ENCODE data around the gene RSRC1.

The RSRC1 gene

DNA sequence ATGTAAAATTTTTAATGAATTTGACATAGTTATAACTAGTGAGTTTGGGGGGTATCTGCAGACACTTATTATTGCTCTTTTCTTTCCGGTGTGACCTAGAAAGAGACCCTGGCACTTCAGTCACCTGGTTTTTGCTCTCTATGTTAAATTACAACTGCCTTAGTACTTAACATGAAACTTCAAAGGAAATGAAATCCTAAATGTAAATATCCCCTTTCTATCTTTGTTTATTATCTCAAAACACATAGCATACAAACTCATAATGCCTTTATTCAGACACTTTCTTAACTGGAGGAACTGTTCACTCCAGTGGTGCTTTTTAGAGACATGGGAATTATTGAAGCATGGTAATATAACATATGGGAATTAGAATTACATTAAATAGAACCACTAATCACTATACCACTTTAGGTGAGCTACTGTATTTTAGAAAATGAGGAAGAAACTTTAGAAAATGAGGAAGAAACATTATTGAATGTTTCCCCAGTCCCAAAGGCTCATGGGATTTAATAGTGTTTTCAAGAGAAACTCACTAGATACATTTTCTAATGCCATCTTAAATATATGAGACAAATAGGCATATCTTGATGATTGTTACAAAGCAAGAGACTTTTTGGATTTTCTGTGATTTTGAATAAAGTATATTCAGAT, 341.6 kb downstream of the RSRC1 start:
- H3K27me3 ChIP-seq (ENCODE audit: insufficient read depth, low read length), result no peaks in the 10 kb centered on the region
- no peak overlapping the region for H3K27ac ChIP-seq (ENCODE audit: low read depth, low read length)
- H3K4me1 ChIP-seq (ENCODE audit: insufficient read depth, low read length), result no peaks in the 10 kb centered on the region
- no peak overlapping the region for H3K4me3 ChIP-seq (ENCODE audit: low read length)
- H3K36me3 ChIP-seq (ENCODE audit: insufficient read depth, low read length), result no peaks in the 10 kb centered on the region
- 94% methylated on average over 1 of the region's 1 CpG for WGBS
- no peak overlapping the region for H3K9ac ChIP-seq (ENCODE audit: low read depth, low read length)
- H3K9me3 ChIP-seq (ENCODE audit: insufficient read depth, low read depth, low read length), result no peaks in the 10 kb centered on the region

DNA sequence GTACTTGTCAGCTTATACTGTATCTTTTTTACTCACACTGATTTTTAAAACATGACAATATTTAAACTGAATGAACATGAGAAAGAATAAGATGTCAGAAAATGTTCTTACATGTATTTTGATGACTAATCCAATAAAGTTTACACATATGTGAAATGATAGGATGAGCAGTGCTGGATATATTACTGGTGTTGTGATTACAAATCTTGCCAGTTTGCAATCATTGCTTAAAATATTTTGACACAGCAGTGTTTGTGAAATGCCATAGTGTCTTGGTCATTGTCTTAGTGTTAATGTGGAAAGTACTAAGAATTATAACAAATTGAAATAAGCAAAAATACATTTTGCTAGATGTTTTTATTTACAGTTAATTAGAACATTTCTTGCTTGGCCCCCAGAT, 342.4 kb downstream of the RSRC1 start:
- H3K27me3 ChIP-seq (ENCODE audit: insufficient read depth, low read length), result no peaks in the 10 kb centered on the region
- H3K27ac ChIP-seq (ENCODE audit: low read depth, low read length), result no peak overlapping the region
- no peaks in the 10 kb centered on the region for H3K36me3 ChIP-seq (ENCODE audit: insufficient read depth, low read length)
- no peaks in the 10 kb centered on the region for H3K4me1 ChIP-seq (ENCODE audit: insufficient read depth, low read length)
- no peak overlapping the region for H3K4me3 ChIP-seq (ENCODE audit: low read length)
- no peaks in the 10 kb centered on the region for H3K9me3 ChIP-seq (ENCODE audit: insufficient read depth, low read depth, low read length)
- H3K9ac ChIP-seq (ENCODE audit: low read depth, low read length), result no peak overlapping the region

DNA sequence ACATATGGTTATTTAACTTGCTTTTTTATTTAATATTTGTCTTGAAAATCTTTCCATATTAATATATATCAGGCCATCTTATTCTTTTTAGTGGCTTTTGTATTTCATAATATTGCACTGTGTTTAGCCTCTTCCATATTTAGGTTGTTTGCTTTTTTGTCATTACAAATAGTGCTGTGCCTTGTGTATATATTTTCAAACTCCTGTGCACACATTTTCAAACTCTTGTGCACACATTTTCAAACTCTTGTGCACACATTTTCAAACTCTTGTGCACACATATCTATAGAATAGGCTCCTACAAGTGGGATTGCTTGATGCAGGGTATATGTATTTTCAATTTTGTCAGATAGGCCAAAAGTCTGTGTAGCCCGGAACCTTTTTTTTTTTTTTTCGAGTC, 343.1 kb downstream of the RSRC1 start:
- Histone ChIP-seq H3K27me3 (ENCODE audit: insufficient read depth, low read length) (no peaks in the 10 kb centered on the region), H3K27ac (ENCODE audit: low read depth, low read length) (no peak overlapping the region), H3K4me3 (ENCODE audit: low read length) (no peak overlapping the region), H3K9me3 (ENCODE audit: insufficient read depth, low read depth, low read length) (no peaks in the 10 kb centered on the region), H3K36me3 (ENCODE audit: insufficient read depth, low read length) (no peaks in the 10 kb centered on the region), H3K4me1 (ENCODE audit: insufficient read depth, low read length) (no peaks in the 10 kb centered on the region), H3K9ac (ENCODE audit: low read depth, low read length) (no peak overlapping the region)
- 91% methylated on average over 2 of the region's 2 CpGs for WGBS

DNA sequence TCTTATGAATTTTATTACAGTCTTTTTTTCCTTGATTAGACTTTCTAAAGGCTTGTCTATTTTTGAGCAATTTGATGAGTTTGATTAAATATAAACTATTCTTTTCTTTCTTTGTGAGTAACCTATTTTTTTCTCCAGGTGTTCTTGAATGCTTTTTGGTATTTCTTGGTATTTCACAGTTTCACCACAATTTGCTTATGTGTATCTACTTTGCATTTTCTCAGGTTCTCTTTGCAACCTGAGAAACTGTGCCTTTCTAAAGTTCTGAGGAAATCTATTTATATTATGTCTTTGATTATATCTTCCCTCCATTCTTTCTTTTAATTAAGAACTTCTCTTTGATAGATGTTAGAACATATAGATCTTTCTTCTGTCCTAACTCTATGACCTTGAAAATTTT, 344.0 kb downstream of the RSRC1 start:
- H3K4me1 ChIP-seq (ENCODE audit: insufficient read depth, low read length), result no peaks in the 10 kb centered on the region
- no peak overlapping the region for H3K9ac ChIP-seq (ENCODE audit: low read depth, low read length)
- H3K9me3 ChIP-seq (ENCODE audit: insufficient read depth, low read depth, low read length), result no peaks in the 10 kb centered on the region
- no peaks in the 10 kb centered on the region for H3K27me3 ChIP-seq (ENCODE audit: insufficient read depth, low read length)
- no peak overlapping the region for H3K4me3 ChIP-seq (ENCODE audit: low read length)
- H3K27ac ChIP-seq (ENCODE audit: low read depth, low read length), result no peak overlapping the region
- no peaks in the 10 kb centered on the region for H3K36me3 ChIP-seq (ENCODE audit: insufficient read depth, low read length)

DNA sequence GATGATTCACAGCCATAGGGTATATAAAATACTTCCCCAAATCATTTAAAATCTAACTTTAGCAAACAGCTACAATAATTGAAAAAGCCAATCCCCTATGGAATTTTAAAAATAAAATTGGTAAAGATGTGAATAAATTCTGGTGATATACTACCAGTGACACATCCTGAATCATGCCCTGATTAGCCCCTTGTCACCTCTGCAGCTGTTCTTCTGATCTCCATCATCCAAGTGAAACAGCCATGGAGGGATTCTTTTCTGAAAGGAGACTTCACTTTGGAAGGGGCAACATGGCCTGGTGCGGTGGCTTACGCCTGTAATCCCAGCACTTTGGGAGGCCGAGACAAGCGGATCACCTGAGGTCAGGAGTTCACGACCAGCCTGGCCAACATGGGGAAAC, 345.5 kb downstream of the RSRC1 start:
- H3K9ac ChIP-seq (ENCODE audit: low read depth, low read length), result no peak overlapping the region
- no peaks in the 10 kb centered on the region for H3K27me3 ChIP-seq (ENCODE audit: insufficient read depth, low read length)
- no peak overlapping the region for H3K4me3 ChIP-seq (ENCODE audit: low read length)
- H3K9me3 ChIP-seq (ENCODE audit: insufficient read depth, low read depth, low read length), result no peaks in the 10 kb centered on the region
- H3K27ac ChIP-seq (ENCODE audit: low read depth, low read length), result no peak overlapping the region
- WGBS, result 91% methylated on average over 5 of the region's 5 CpGs
- H3K36me3 ChIP-seq (ENCODE audit: insufficient read depth, low read length), result no peaks in the 10 kb centered on the region
- no peaks in the 10 kb centered on the region for H3K4me1 ChIP-seq (ENCODE audit: insufficient read depth, low read length)

DNA sequence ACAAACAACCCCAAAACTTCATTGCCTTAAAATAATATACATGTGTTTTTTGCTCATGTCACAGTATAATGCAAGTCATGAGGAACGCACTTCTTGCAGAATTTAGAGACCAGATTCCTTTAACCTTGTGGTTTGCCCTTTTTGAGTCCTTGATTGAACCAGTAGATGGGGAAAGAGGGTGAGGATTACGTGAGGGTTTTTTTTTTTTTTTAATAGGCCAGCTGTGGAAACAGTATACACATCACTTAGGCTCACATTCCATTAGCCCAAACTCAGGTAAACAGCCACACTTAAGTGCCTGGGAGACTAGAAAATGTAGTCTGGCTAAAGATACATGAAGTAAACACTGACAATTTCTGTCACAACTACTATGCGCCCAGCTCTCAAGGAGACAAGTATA, 346.2 kb downstream of the RSRC1 start:
- Histone ChIP-seq H3K27ac (ENCODE audit: low read depth, low read length) (no peak overlapping the region), H3K36me3 (ENCODE audit: insufficient read depth, low read length) (no peaks in the 10 kb centered on the region), H3K4me3 (ENCODE audit: low read length) (no peak overlapping the region), H3K9me3 (ENCODE audit: insufficient read depth, low read depth, low read length) (no peaks in the 10 kb centered on the region), H3K9ac (ENCODE audit: low read depth, low read length) (no peak overlapping the region), H3K4me1 (ENCODE audit: insufficient read depth, low read length) (no peaks in the 10 kb centered on the region), H3K27me3 (ENCODE audit: insufficient read depth, low read length) (no peaks in the 10 kb centered on the region)
- 97% methylated on average over 2 of the region's 3 CpGs for WGBS

GRCh38 chr3:158458464-158458863, 348.6 kb downstream of the RSRC1 start:
- H3K4me1 ChIP-seq (ENCODE audit: insufficient read depth, low read length), result no peaks in the 10 kb centered on the region
- H3K36me3 ChIP-seq (ENCODE audit: insufficient read depth, low read length), result no peaks in the 10 kb centered on the region
- H3K9ac ChIP-seq (ENCODE audit: low read depth, low read length), result no peak overlapping the region
- 91% methylated on average over 5 of the region's 5 CpGs for WGBS
- H3K4me3 ChIP-seq (ENCODE audit: low read length), result no peak overlapping the region
- no peaks in the 10 kb centered on the region for H3K9me3 ChIP-seq (ENCODE audit: insufficient read depth, low read depth, low read length)
- H3K27ac ChIP-seq (ENCODE audit: low read depth, low read length), result no peak overlapping the region
- H3K27me3 ChIP-seq (ENCODE audit: insufficient read depth, low read length), result no peaks in the 10 kb centered on the region

DNA sequence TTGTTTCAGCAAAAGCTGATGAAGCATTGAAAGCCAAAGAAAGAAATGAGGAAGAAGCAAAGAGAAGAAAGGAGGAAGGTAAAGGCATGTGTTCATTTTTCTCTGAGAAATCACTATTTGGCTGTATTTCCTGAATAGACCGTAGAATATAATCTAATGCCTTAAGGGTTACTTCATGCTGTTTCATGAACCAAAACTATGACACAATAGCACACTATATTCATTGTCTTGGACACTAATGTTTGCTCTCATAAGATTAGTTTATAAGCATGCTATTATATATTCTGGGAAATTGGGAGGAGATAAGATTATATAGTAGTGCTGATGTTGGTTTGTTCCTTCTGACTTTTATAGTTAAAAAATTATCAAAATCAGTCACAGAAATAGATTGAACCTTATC, 351.0 kb downstream of the RSRC1 start:
- WGBS, result 57% methylated on average over 1 of the region's 1 CpG
- Histone ChIP-seq H3K36me3 (ENCODE audit: insufficient read depth, low read length) (no peaks in the 10 kb centered on the region), H3K9me3 (ENCODE audit: insufficient read depth, low read depth, low read length) (no peaks in the 10 kb centered on the region), H3K4me3 (ENCODE audit: low read length) (no peak overlapping the region), H3K9ac (ENCODE audit: low read depth, low read length) (no peak overlapping the region), H3K4me1 (ENCODE audit: insufficient read depth, low read length) (no peaks in the 10 kb centered on the region), H3K27ac (ENCODE audit: low read depth, low read length) (no peak overlapping the region), H3K27me3 (ENCODE audit: insufficient read depth, low read length) (no peaks in the 10 kb centered on the region)

- H3K4me1 ChIP-seq (ENCODE audit: insufficient read depth, low read length), result no peaks in the 10 kb centered on the region
- H3K36me3 ChIP-seq (ENCODE audit: insufficient read depth, low read length), result no peaks in the 10 kb centered on the region
- H3K27me3 ChIP-seq (ENCODE audit: insufficient read depth, low read length), result no peaks in the 10 kb centered on the region
- H3K9me3 ChIP-seq (ENCODE audit: insufficient read depth, low read depth, low read length), result no peaks in the 10 kb centered on the region
- no peak overlapping the region for H3K9ac ChIP-seq (ENCODE audit: low read depth, low read length)
- H3K4me3 ChIP-seq (ENCODE audit: low read length), result no peak overlapping the region
- H3K27ac ChIP-seq (ENCODE audit: low read depth, low read length), result no peak overlapping the region
- 100% methylated on average over 3 of the region's 3 CpGs for WGBS
Measured at GRCh38 chr3:158463556-158463955, 353.7 kb downstream of the RSRC1 start.

GRCh38 chr3:158465074-158465473, 355.2 kb downstream of the RSRC1 start:
- Histone ChIP-seq H3K9me3 (ENCODE audit: insufficient read depth, low read depth, low read length) (no peaks in the 10 kb centered on the region), H3K4me3 (ENCODE audit: low read length) (no peak overlapping the region), H3K9ac (ENCODE audit: low read depth, low read length) (no peak overlapping the region), H3K27ac (ENCODE audit: low read depth, low read length) (no peak overlapping the region), H3K36me3 (ENCODE audit: insufficient read depth, low read length) (no peaks in the 10 kb centered on the region), H3K4me1 (ENCODE audit: insufficient read depth, low read length) (no peaks in the 10 kb centered on the region), H3K27me3 (ENCODE audit: insufficient read depth, low read length) (no peaks in the 10 kb centered on the region)
- 92% methylated on average over 3 of the region's 3 CpGs for WGBS

- Histone ChIP-seq H3K4me1 (ENCODE audit: insufficient read depth, low read length) (no peaks in the 10 kb centered on the region), H3K36me3 (ENCODE audit: insufficient read depth, low read length) (no peaks in the 10 kb centered on the region), H3K27ac (ENCODE audit: low read depth, low read length) (no peak overlapping the region), H3K4me3 (ENCODE audit: low read length) (no peak overlapping the region), H3K9me3 (ENCODE audit: insufficient read depth, low read depth, low read length) (no peaks in the 10 kb centered on the region), H3K27me3 (ENCODE audit: insufficient read depth, low read length) (no peaks in the 10 kb centered on the region), H3K9ac (ENCODE audit: low read depth, low read length) (no peak overlapping the region)
- WGBS, result 97% methylated on average over 2 of the region's 2 CpGs
Measured at GRCh38 chr3:158470944-158471638, 361.2 kb downstream of the RSRC1 start.

All from HUES64 (cell line).